HG02981 (cell line): Measurements from ENCODE around the gene KCNJ6.

ENCODE experiments used
- ATAC-seq: cut with Tn5 transposase; IDR thresholded peaks from one replicate; pipeline ENCODE4 v1.9.1; 2021; ENCODE audit warnings: mild to moderate bottlenecking, moderate library complexity; ENCODE audit not compliant: unreplicated experiment

Gene KCNJ6

GRCh38 chr21:37907076-37907475, 9.2 kb downstream of the KCNJ6 start:
- ATAC-seq: no peak

GRCh38 chr21:37905291-37905690, 11.0 kb downstream of the KCNJ6 start:
- ATAC-seq: no peak

GRCh38 chr21:37904856-37905255, 11.4 kb downstream of the KCNJ6 start:
- no peak for ATAC-seq

GRCh38 chr21:37903396-37903795, 12.9 kb downstream of the KCNJ6 start:
- ATAC-seq: no peak

GRCh38 chr21:37899146-37899545, 17.1 kb downstream of the KCNJ6 start:
- ATAC-seq: no peak

GRCh38 chr21:37896788-37897187, 19.5 kb downstream of the KCNJ6 start:
- no peak for ATAC-seq

GRCh38 chr21:37891972-37892371, 24.3 kb downstream of the KCNJ6 start:
- ATAC-seq: no peak

GRCh38 chr21:37888659-37889058, 27.6 kb downstream of the KCNJ6 start:
- no peak for ATAC-seq

- ATAC-seq: no peak
Measured at GRCh38 chr21:37886726-37887299, 29.4 kb downstream of the KCNJ6 start.

GRCh38 chr21:37886120-37886519, 30.1 kb downstream of the KCNJ6 start:
- no peak for ATAC-seq

GRCh38 chr21:37878946-37879660, 37.2 kb downstream of the KCNJ6 start:
- ATAC-seq: no peak

GRCh38 chr21:37877888-37878684, 38.2 kb downstream of the KCNJ6 start:
- ATAC-seq: no peak

GRCh38 chr21:37877171-37877570, 39.1 kb downstream of the KCNJ6 start:
- no peak for ATAC-seq

- ATAC-seq: no peak
Measured at GRCh38 chr21:37876561-37876960, 39.7 kb downstream of the KCNJ6 start.

GRCh38 chr21:37874904-37875780, 41.1 kb downstream of the KCNJ6 start:
- ATAC-seq: no peak

- ATAC-seq: no peak
Measured at GRCh38 chr21:37874481-37874880, 41.8 kb downstream of the KCNJ6 start.

- ATAC-seq: no peak
Measured at GRCh38 chr21:37873655-37874054, 42.6 kb downstream of the KCNJ6 start.

- no peak for ATAC-seq
Measured at GRCh38 chr21:37871121-37871862, 45.0 kb downstream of the KCNJ6 start.

GRCh38 chr21:37870221-37870620, 46.0 kb downstream of the KCNJ6 start:
- ATAC-seq: no peak

- ATAC-seq: no peak
Measured at GRCh38 chr21:37869661-37870060, 46.6 kb downstream of the KCNJ6 start.
